HEK293 (cell line): ENCODE results near the gene CD8A.

Experiments used
- BCL11A ChIP-seq: fragments of 450-650 bp; formaldehyde crosslinking; IDR thresholded peaks from 2 replicates; pipeline ENCODE4 v1.5.1; 2016; ENCODE audit warnings: low read depth, missing biosample characterization, missing genetic modification characterization
- FEZF1 ChIP-seq: fragments of 450-650 bp; formaldehyde crosslinking; IDR thresholded peaks from 2 replicates; pipeline ENCODE4 v1.5.1; 2016; ENCODE audit warnings: missing biosample characterization, missing genetic modification characterization
- GFI1B ChIP-seq: fragments of 450-650 bp; formaldehyde crosslinking; IDR thresholded peaks from 2 replicates; pipeline ENCODE4 v1.5.1; 2016; ENCODE audit warnings: missing biosample characterization, missing genetic modification characterization
- ZNF138 ChIP-seq: fragments of 450-650 bp; formaldehyde crosslinking; IDR thresholded peaks from 2 replicates; pipeline ENCODE4 v1.5.1; 2016; ENCODE audit warnings: missing biosample characterization, missing genetic modification characterization, borderline replicate concordance
- ZNF24 ChIP-seq: fragments of 450-650 bp; formaldehyde crosslinking; IDR thresholded peaks from 2 replicates; pipeline ENCODE4 v1.5.1; 2016; ENCODE audit warnings: missing biosample characterization, missing genetic modification characterization
- ZNF530 ChIP-seq: fragments of 450-650 bp; formaldehyde crosslinking; IDR thresholded peaks from 2 replicates; pipeline ENCODE4 v1.5.1; 2016; ENCODE audit warnings: low read depth, missing biosample characterization, missing genetic modification characterization
- TF ChIP-seq, protein P1 (sequence below): fragments of 450-650 bp; formaldehyde crosslinking; IDR thresholded peaks from 2 replicates; pipeline ENCODE4 v1.5.1; 2016; ENCODE audit warnings: missing biosample characterization, missing genetic modification characterization
- TF ChIP-seq, protein P2 (sequence below): fragments of 450-650 bp; formaldehyde crosslinking; conservative IDR thresholded peaks from 2 replicates; pipeline ENCODE4 v1.5.1; 2016; ENCODE audit warnings: low read depth, missing biosample characterization, missing genetic modification characterization

DNA sequence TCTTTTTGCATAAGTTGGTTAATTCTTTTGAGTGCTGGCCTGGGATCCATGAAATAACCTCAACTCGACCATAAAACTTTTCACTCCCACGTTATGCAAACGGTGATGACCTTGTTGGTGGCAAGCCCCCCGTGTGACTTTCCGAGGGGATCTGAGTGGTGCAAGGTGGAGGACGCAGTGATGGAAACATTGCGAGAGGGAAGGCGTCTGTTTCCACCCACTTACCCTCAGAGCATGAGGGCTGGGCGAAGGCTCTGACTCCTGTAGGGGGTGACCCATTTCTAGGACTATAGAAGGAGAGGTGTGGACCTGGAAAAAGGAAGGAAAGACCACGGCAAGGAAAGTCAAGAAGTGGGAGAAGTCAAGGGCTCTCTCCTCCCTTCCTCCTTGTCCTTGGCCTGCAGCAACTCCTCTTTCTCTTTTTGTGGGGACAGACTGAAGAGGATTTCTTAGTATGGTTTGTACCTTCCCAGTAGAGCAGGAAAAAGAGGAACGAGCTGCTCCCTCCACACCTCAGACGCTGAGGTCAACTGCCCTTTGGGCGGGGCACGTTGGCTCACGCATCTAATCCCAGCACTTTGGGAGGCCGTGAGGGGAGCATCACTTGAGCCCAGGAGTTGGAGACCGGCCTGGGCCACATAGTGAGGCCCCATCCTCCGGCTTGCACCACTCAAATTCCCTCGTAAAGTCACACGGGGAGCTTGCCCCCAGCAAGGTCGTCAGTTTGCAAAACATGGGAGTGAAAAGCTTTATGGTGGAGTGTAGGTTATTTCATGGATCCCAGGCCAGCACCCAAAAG is 15.5 kb upstream of the CD8A start:
- TF ChIP-seq ZNF138 (tag by site-specific recombination) = no peak
- TF ChIP-seq BCL11A = no peak
- no peak for TF ChIP-seq ZNF530 (tag by site-specific recombination)
- TF ChIP-seq GFI1B (tag by site-specific recombination) = no peak
- TF ChIP-seq, protein P1, sequence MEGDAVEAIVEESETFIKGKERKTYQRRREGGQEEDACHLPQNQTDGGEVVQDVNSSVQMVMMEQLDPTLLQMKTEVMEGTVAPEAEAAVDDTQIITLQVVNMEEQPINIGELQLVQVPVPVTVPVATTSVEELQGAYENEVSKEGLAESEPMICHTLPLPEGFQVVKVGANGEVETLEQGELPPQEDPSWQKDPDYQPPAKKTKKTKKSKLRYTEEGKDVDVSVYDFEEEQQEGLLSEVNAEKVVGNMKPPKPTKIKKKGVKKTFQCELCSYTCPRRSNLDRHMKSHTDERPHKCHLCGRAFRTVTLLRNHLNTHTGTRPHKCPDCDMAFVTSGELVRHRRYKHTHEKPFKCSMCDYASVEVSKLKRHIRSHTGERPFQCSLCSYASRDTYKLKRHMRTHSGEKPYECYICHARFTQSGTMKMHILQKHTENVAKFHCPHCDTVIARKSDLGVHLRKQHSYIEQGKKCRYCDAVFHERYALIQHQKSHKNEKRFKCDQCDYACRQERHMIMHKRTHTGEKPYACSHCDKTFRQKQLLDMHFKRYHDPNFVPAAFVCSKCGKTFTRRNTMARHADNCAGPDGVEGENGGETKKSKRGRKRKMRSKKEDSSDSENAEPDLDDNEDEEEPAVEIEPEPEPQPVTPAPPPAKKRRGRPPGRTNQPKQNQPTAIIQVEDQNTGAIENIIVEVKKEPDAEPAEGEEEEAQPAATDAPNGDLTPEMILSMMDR (tag by site-specific recombination) = no peak
- TF ChIP-seq, protein P2, sequence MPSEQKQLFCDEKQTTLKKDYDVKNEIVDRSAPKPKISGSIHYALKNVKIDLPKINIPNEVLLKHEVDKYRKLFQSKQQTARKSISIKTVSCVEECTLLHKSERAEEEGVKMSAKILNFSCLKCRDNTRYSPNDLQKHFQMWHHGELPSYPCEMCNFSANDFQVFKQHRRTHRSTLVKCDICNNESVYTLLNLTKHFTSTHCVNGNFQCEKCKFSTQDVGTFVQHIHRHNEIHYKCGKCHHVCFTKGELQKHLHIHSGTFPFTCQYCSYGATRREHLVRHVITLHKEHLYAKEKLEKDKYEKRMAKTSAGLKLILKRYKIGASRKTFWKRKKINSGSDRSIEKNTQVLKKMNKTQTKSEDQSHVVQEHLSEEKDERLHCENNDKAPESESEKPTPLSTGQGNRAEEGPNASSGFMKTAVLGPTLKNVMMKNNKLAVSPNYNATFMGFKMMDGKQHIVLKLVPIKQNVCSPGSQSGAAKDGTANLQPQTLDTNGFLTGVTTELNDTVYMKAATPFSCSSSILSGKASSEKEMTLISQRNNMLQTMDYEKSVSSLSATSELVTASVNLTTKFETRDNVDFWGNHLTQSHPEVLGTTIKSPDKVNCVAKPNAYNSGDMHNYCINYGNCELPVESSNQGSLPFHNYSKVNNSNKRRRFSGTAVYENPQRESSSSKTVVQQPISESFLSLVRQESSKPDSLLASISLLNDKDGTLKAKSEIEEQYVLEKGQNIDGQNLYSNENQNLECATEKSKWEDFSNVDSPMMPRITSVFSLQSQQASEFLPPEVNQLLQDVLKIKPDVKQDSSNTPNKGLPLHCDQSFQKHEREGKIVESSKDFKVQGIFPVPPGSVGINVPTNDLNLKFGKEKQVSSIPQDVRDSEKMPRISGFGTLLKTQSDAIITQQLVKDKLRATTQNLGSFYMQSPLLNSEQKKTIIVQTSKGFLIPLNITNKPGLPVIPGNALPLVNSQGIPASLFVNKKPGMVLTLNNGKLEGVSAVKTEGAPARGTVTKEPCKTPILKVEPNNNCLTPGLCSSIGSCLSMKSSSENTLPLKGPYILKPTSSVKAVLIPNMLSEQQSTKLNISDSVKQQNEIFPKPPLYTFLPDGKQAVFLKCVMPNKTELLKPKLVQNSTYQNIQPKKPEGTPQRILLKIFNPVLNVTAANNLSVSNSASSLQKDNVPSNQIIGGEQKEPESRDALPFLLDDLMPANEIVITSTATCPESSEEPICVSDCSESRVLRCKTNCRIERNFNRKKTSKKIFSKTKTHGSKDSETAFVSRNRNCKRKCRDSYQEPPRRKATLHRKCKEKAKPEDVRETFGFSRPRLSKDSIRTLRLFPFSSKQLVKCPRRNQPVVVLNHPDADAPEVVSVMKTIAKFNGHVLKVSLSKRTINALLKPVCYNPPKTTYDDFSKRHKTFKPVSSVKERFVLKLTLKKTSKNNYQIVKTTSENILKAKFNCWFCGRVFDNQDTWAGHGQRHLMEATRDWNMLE (tag by site-specific recombination) = no peak
- TF ChIP-seq ZNF24 (tag by site-specific recombination) = no peak
- no peak for TF ChIP-seq FEZF1 (tag by site-specific recombination)
